Tibial nerve (tissue), 4 donors: ENCODE data around the gene TAF7. TPM values are rescaled to one million over a fixed set of nuclear protein-coding genes. Genes with fewer than 3 reads are reported as not detected.

Source experiments
- DNase-seq, 2 donors: peaks; one replicate each; pipeline ENCODE4 v3.0.0-alpha.2; 2019; ENCODE audit warnings: low spot score in 2 of 2
- H3K27ac ChIP-seq, 4 donors: fragments of 200-600 bp; sonication (generic) in 3 of 4; one replicate each; pipeline ENCODE4 v1.5.1; 2017 to 2019; ENCODE audit warnings: mild to moderate bottlenecking in 1 of 4
- H3K27me3 ChIP-seq, 2 donors: fragments of 200-600 bp; sonication (generic) in 1 of 2; one replicate each; pipeline versions ENCODE4 v1.5.1 to v1.6.0; 2017 to 2019
- H3K36me3 ChIP-seq, 3 donors: fragments of 200-600 bp; sonication (generic); one replicate each; pipeline ENCODE4 v1.5.1; 2018 to 2019
- H3K4me1 ChIP-seq, 4 donors: fragments of 200-600 bp; sonication (generic) in 3 of 4; one replicate each; pipeline ENCODE4 v1.5.1; 2017 to 2019
- H3K4me3 ChIP-seq, 4 donors: fragments of 200-600 bp; sonication (generic) in 3 of 4; one replicate each; pipeline ENCODE4 v1.5.1; 2017 to 2019; ENCODE audit warnings: mild to moderate bottlenecking in 1 of 4, moderate library complexity in 1 of 4
- H3K9me3 ChIP-seq, 4 donors: fragments of 200-600 bp; sonication (generic) in 3 of 4; one replicate each; pipeline ENCODE4 v1.5.1; 2017 to 2019
- EP300 ChIP-seq, 2 donors: sonication (generic); formaldehyde crosslinking; IDR thresholded peaks; one replicate each; pipeline ENCODE4 v1.6.1; 2017; ENCODE audit warnings: antibody characterized with exemption in 2 of 2, mild to moderate bottlenecking in 1 of 2
- POLR2A ChIP-seq, 2 donors: fragments of 450-650 bp; IDR thresholded peaks; one replicate each; pipeline ENCODE4 v1.6.1; 2017; ENCODE audit warnings: antibody characterized with exemption in 2 of 2, mild to moderate bottlenecking in 2 of 2, moderate library complexity in 2 of 2
- WGBS, 2 donors: methylation state at CpG; one replicate each; pipeline ENCODE4 v1.1.5; 2018; 5-methylcytosine and 5-hydroxymethylcytosine counted together
- total RNA-seq, 4 donors: library from RNA; depleted of rRNA; stranded (reverse); fragments of >200 nt; gene quantifications; one replicate each; pipeline ENCODE4 v1.1.0, GENCODE V29; 2016
- TF ChIP-seq, protein P1 (sequence below), 5 experiments: fragments of 200-600 bp in 3 of 5; fragments of 450-650 bp in 2 of 5; sonication (generic) in 3 of 5; IDR thresholded peaks; one replicate each; pipeline ENCODE4 v1.5.1; 2016 to 2019; ENCODE audit warnings: antibody characterized with exemption in 5 of 5, mild to moderate bottlenecking in 3 of 5, moderate library complexity in 2 of 5

TAF7 gene
- total RNA-seq, 4 donors from 2014 or later: 49.5 to 80.0 (median 59.5) TPM

DNA sequence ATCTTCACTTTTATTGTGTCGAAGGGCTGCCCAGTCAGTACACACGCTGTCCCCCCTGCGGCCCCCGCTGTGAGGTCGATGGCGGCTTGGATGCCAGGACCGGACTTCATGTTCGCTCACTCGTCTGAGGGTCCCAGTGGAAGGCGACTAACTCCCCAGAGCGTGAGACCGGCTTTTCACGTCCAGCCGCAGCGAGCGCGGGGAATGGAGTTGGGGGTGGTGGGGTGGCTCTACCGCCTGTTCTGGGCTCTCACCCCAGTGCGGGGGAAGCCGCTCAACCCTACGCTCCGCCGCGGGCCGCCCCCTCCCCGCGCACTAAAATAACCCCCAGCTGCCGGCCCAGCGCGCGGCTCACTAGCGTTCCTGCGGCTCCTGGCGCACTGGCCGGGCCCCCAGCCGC is 16.8 kb downstream of the TAF7 start, which contains the start of gene SLC25A2:
TSS of gene SLC25A2 (minus strand) at position 294 of the 400 bp plus-strand sequence. CDS start at position 110, 184 bp downstream.
- WGBS, 2 donors: 51 to 52% methylated on average over 21 to 22 of the region's 36 CpGs
- H3K27me3 ChIP-seq: no peaks in the 10 kb centered on the region
- H3K36me3 ChIP-seq: peaks cover 0 to 95% (median 0%) of the 10 kb centered on the region in 3 donors
- peaks cover 0 to 100% (median 46%) of the 10 kb centered on the region in 4 donors for H3K9me3 ChIP-seq
- H3K4me1 ChIP-seq: no peaks in the 10 kb centered on the region
- DNase-seq: no peak
- no peak within 1 kb of the TSS for H3K4me3 ChIP-seq
- TF ChIP-seq POLR2A (IDR thresholded peaks at IDR 0.05) (no peak), EP300 (IDR thresholded peaks at IDR 0.05) (no peak)
- TF ChIP-seq, protein P1, sequence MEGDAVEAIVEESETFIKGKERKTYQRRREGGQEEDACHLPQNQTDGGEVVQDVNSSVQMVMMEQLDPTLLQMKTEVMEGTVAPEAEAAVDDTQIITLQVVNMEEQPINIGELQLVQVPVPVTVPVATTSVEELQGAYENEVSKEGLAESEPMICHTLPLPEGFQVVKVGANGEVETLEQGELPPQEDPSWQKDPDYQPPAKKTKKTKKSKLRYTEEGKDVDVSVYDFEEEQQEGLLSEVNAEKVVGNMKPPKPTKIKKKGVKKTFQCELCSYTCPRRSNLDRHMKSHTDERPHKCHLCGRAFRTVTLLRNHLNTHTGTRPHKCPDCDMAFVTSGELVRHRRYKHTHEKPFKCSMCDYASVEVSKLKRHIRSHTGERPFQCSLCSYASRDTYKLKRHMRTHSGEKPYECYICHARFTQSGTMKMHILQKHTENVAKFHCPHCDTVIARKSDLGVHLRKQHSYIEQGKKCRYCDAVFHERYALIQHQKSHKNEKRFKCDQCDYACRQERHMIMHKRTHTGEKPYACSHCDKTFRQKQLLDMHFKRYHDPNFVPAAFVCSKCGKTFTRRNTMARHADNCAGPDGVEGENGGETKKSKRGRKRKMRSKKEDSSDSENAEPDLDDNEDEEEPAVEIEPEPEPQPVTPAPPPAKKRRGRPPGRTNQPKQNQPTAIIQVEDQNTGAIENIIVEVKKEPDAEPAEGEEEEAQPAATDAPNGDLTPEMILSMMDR (IDR thresholded peaks at IDR 0.05): no peak
- no peak within 1 kb of the TSS for H3K27ac ChIP-seq

GRCh38 chr5:141298376-141298775 is 22.2 kb downstream of the TAF7 start:
- H3K9me3 ChIP-seq: peaks cover 0 to 100% (median 47%) of the 10 kb centered on the region in 4 donors
- H3K27me3 ChIP-seq: no peaks in the 10 kb centered on the region
- WGBS, 2 donors: 50 to 66% methylated on average over 4 of the region's 4 CpGs
- H3K27ac ChIP-seq: peak overlapping the region in 1 of 4 donors; percentile 23
- no peaks in the 10 kb centered on the region for H3K4me1 ChIP-seq
- no peak for DNase-seq
- TF ChIP-seq EP300 (IDR thresholded peaks at IDR 0.05) (no peak), POLR2A (IDR thresholded peaks at IDR 0.05) (no peak)
- TF ChIP-seq, protein P1 (IDR thresholded peaks at IDR 0.05): no peak
- H3K36me3 ChIP-seq: peaks cover 0 to 97% (median 0%) of the 10 kb centered on the region in 3 donors
- H3K4me3 ChIP-seq: no peak overlapping the region

DNA sequence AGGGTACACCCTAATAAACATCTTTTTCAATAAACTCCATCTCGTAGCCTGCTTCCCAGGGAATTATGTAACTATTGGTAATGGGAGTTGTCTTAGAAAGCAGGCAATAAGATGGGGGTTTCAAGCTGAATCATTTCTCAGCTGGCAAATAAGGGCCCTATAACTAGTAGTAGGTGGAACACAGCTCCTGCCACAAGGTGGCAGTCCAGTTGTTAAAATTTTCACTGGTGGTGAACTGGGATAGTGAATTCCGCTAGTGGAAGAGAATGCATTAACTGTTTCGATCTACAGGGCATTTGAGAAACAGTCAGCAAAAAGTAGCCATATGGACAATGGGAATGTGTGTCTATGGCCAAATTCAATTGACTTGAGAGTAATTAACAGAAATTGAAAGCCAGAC is 47.7 kb downstream of the TAF7 start:
- Histone ChIP-seq H3K27me3 (no peaks in the 10 kb centered on the region), H3K27ac (no peak overlapping the region), H3K4me1 (no peaks in the 10 kb centered on the region), H3K4me3 (no peak overlapping the region), H3K36me3 (peaks cover 0 to 84% (median 0%) of the 10 kb centered on the region in 3 donors), H3K9me3 (peaks cover 11 to 100% (median 55%) of the 10 kb centered on the region in 4 donors)
- no peak for DNase-seq
- WGBS, 2 donors: 51 to 60% methylated on average over 3 of the region's 3 CpGs
- no peak for TF ChIP-seq EP300 (IDR thresholded peaks at IDR 0.05)
- TF ChIP-seq, protein P1 (IDR thresholded peaks at IDR 0.05): no peak

DNA sequence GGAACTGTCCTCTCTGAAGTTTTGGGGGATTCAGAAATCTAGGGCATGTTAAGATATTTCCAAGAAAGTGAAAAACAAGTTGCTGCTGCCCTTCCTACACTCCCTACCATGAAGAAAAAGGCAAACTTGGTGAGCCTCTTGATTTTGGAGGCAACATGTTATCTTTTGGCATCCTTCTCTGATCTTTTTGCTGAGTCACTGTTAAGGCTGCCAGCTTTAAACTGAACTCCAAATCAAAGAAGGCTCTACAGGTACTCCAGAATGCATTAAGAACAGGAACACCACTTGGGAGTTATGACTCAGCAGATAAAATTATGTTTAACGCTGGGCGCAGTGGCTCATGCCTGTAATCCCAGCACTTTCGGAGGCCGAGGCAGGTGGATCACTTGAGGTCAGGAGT is 51.4 kb downstream of the TAF7 start:
- Histone ChIP-seq H3K27ac (no peak overlapping the region), H3K4me1 (no peaks in the 10 kb centered on the region), H3K36me3 (peaks cover 0 to 93% (median 0%) of the 10 kb centered on the region in 3 donors), H3K27me3 (no peaks in the 10 kb centered on the region), H3K4me3 (no peak overlapping the region), H3K9me3 (peaks cover 22 to 100% (median 61%) of the 10 kb centered on the region in 4 donors)
- DNase-seq: no peak
- TF ChIP-seq POLR2A (IDR thresholded peaks at IDR 0.05): no peak
- TF ChIP-seq, protein P1 (IDR thresholded peaks at IDR 0.05): no peak
- WGBS, 2 donors: 97 to 99% methylated on average over 4 of the region's 4 CpGs

Other genes with a start within 250 kb of the TAF7 start
- 1 to 10 TPM; 1.7 to 7.5 (median 4.6) TPM for gene PCDHB2, start 226.2 kb downstream of the TAF7 start, total RNA-seq
- gene PCDHB3, start 220.3 kb downstream of the TAF7 start, total RNA-seq: 1 to 10 TPM; 3.9 to 7.4 (median 4.9) TPM
- gene PCDHB4, start 199.0 kb downstream of the TAF7 start, total RNA-seq: 10 to 100 TPM in 3 of 4 donors, 1 to 10 TPM in 1; 7.3 to 19.8 (median 14.8) TPM
- 10 to 100 TPM in 2 of 4 donors, 1 to 10 TPM in 2; 5.9 to 15.5 (median 9.6) TPM for gene PCDHB5, start 185.6 kb downstream of the TAF7 start, total RNA-seq
- gene PCDHB6, start 170.7 kb downstream of the TAF7 start, total RNA-seq: 1 to 10 TPM; 1.8 to 3.7 (median 2.4) TPM
- gene PCDHB7, start 148.1 kb downstream of the TAF7 start, total RNA-seq: 1 to 10 TPM; 4.4 to 7.1 (median 5.5) TPM
- 1 to 10 TPM; 1.0 to 4.2 (median 3.5) TPM for gene PCDHB8, start 143.0 kb downstream of the TAF7 start, total RNA-seq
- 10 to 100 TPM in 3 of 4 donors, 1 to 10 TPM in 1; 9.2 to 17.7 (median 14.6) TPM for gene PCDHB16, start 138.4 kb downstream of the TAF7 start, total RNA-seq
- gene PCDHB9, start 133.6 kb downstream of the TAF7 start, total RNA-seq: 1 to 10 TPM; 4.6 to 9.2 (median 7.4) TPM
- gene PCDHB10, start 128.4 kb downstream of the TAF7 start, total RNA-seq: 10 to 100 TPM in 1 of 4 donors, 1 to 10 TPM in 3; 4.8 to 10.4 (median 5.6) TPM
- 1 to 10 TPM; 6.9 to 8.6 (median 7.6) TPM for gene PCDHB11, start 121.2 kb downstream of the TAF7 start, total RNA-seq
- gene PCDHB12, start 112.1 kb downstream of the TAF7 start, total RNA-seq: 10 to 100 TPM in 3 of 4 donors, 1 to 10 TPM in 1; 5.7 to 12.6 (median 12.2) TPM
- 1 to 10 TPM; 8.2 to 9.8 (median 9.2) TPM for gene PCDHB13, start 106.9 kb downstream of the TAF7 start, total RNA-seq
- gene PCDHB14, start 97.4 kb downstream of the TAF7 start, total RNA-seq: 10 to 100 TPM in 2 of 4 donors, 1 to 10 TPM in 2; 6.6 to 13.0 (median 10.3) TPM
- gene PCDHB15, start 75.4 kb downstream of the TAF7 start, total RNA-seq: 1 to 10 TPM; 5.4 to 7.6 (median 6.4) TPM
- 1 to 10 TPM in 1 of 4 donors, under 1 TPM in 1, not detected in 2; 0.42 to 4.8 TPM for gene SLC25A2, start 16.7 kb downstream of the TAF7 start, total RNA-seq
- gene PCDHGA1, start 9.7 kb upstream of the TAF7 start, total RNA-seq: 1 to 10 TPM in 3 of 4 donors, under 1 TPM in 1; 0.90 to 2.5 (median 1.8) TPM
- 10 to 100 TPM in 3 of 4 donors, 1 to 10 TPM in 1; 9.6 to 20.4 (median 12.7) TPM for gene PCDHGA2, start 18.0 kb upstream of the TAF7 start, total RNA-seq
- 10 to 100 TPM in 1 of 4 donors, 1 to 10 TPM in 3; 6.5 to 10.5 (median 8.7) TPM for gene PCDHGA3, start 23.0 kb upstream of the TAF7 start, total RNA-seq
- gene PCDHGB1, start 29.3 kb upstream of the TAF7 start, total RNA-seq: 1 to 10 TPM; 4.3 to 8.4 (median 6.8) TPM
- gene PCDHGA4, start 34.2 kb upstream of the TAF7 start, total RNA-seq: 10 to 100 TPM in 2 of 4 donors, 1 to 10 TPM in 2; 5.1 to 13.5 (median 9.2) TPM
- 10 to 100 TPM in 2 of 4 donors, 1 to 10 TPM in 2; 9.2 to 14.0 (median 10.4) TPM for gene PCDHGB2, start 39.2 kb upstream of the TAF7 start, total RNA-seq
- 10 to 100 TPM in 3 of 4 donors, 1 to 10 TPM in 1; 8.2 to 13.2 (median 12.1) TPM for gene PCDHGA5, start 43.4 kb upstream of the TAF7 start, total RNA-seq
- gene PCDHGB3, start 49.5 kb upstream of the TAF7 start, total RNA-seq: 10 to 100 TPM in 2 of 4 donors, 1 to 10 TPM in 2; 7.8 to 12.4 (median 10.1) TPM
- gene PCDHGA6, start 53.1 kb upstream of the TAF7 start, total RNA-seq: 10 to 100 TPM in 2 of 4 donors, 1 to 10 TPM in 2; 7.4 to 12.3 (median 10.1) TPM
- gene PCDHGA7, start 62.0 kb upstream of the TAF7 start, total RNA-seq: 10 to 100 TPM in 1 of 4 donors, 1 to 10 TPM in 3; 7.6 to 12.2 (median 9.2) TPM
- gene PCDHGB4, start 66.9 kb upstream of the TAF7 start, total RNA-seq: 10 to 100 TPM in 3 of 4 donors, 1 to 10 TPM in 1; 9.3 to 12.3 (median 11.1) TPM
- 1 to 10 TPM; 5.5 to 9.3 (median 6.6) TPM for gene PCDHGA8, start 71.8 kb upstream of the TAF7 start, total RNA-seq
- 10 to 100 TPM in 3 of 4 donors, 1 to 10 TPM in 1; 9.9 to 22.4 (median 16.2) TPM for gene PCDHGB5, start 77.2 kb upstream of the TAF7 start, total RNA-seq
- gene PCDHGA9, start 82.0 kb upstream of the TAF7 start, total RNA-seq: 10 to 100 TPM in 3 of 4 donors, 1 to 10 TPM in 1; 8.4 to 13.8 (median 11.9) TPM
- gene PCDHGB6, start 87.2 kb upstream of the TAF7 start, total RNA-seq: 10 to 100 TPM in 3 of 4 donors, 1 to 10 TPM in 1; 9.2 to 16.8 (median 13.9) TPM
- 10 to 100 TPM in 2 of 4 donors, 1 to 10 TPM in 2; 7.6 to 15.0 (median 10.6) TPM for gene PCDHGA10, start 92.2 kb upstream of the TAF7 start, total RNA-seq
- 10 to 100 TPM; 14.6 to 19.2 (median 18.0) TPM for gene PCDHGB7, start 96.9 kb upstream of the TAF7 start, total RNA-seq
- gene PCDHGA11, start 100.3 kb upstream of the TAF7 start, total RNA-seq: 1 to 10 TPM; 8.3 to 9.3 (median 8.9) TPM
- gene PCDHGA12, start 109.7 kb upstream of the TAF7 start, total RNA-seq: 10 to 100 TPM in 2 of 4 donors, 1 to 10 TPM in 2; 7.9 to 19.8 (median 10.1) TPM
- 10 to 100 TPM; 40.4 to 77.7 (median 56.3) TPM for gene PCDHGC3, start 155.2 kb upstream of the TAF7 start, total RNA-seq
- 10 to 100 TPM in 1 of 4 donors, 1 to 10 TPM in 3; 3.3 to 11.7 (median 5.1) TPM for gene PCDHGC4, start 164.2 kb upstream of the TAF7 start, total RNA-seq
- 1 to 10 TPM; 3.1 to 5.9 (median 3.8) TPM for gene PCDHGC5, start 168.3 kb upstream of the TAF7 start, total RNA-seq